SK-N-MC (cell line): Measurements from ENCODE around the gene ATP6V0A1.

Source experiments
- EZH2 ChIP-seq: fragments of 200-600 bp; sonication (generic); IDR thresholded peaks from one replicate; pipeline ENCODE4 v1.6.1; 2017; ENCODE audit warnings: antibody characterized with exemption
- POLR2AphosphoS5 ChIP-seq: IDR thresholded peaks from 2 replicates; pipeline ENCODE4 v1.6.1; 2012; ENCODE audit warnings: mild to moderate bottlenecking, low read depth, low read length, borderline replicate concordance

DNA sequence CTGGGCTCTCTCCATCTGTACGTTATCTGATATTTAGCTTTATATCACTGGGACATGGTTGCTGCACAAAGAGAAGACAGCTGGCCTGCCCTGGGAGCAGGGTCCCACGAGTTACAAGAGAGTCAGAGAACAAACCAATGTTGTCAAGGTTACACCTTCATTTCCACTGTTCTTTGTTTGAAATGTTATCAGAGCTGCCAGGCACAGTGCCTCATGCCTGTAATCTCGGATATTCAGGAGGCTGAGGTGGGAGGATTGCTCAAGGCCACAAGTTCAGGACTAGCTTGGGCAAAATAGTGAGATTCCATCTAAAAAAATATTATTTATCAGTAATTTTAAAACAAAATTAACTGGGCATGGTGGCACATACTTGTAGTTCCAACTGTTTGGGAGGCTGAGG, 34.6 kb downstream of the ATP6V0A1 start:
- TF ChIP-seq EZH2: no peak
- no peak for TF ChIP-seq POLR2AphosphoS5
